ENCODE data around the gene KCNK13.

The KCNK13 gene

GRCh38 chr14:90132821-90133570, 71.2 kb downstream of the KCNK13 start:
- Histone ChIP-seq H3K27ac (ENCODE audit: low read depth, low read length) (no peak overlapping the region), H3K4me1 (ENCODE audit: insufficient read depth, low read length) (no peaks in the 10 kb centered on the region), H3K27me3 (ENCODE audit: insufficient read depth, low read length) (no peaks in the 10 kb centered on the region), H3K9me3 (ENCODE audit: insufficient read depth, low read depth, low read length) (no peaks in the 10 kb centered on the region), H3K36me3 (ENCODE audit: insufficient read depth, low read length) (no peaks in the 10 kb centered on the region), H3K4me3 (ENCODE audit: low read length) (no peak overlapping the region), H3K9ac (ENCODE audit: low read depth, low read length) (no peak overlapping the region)
- whole genome bisulfite sequencing = 92% methylated on average over 10 of the region's 10 CpGs

DNA sequence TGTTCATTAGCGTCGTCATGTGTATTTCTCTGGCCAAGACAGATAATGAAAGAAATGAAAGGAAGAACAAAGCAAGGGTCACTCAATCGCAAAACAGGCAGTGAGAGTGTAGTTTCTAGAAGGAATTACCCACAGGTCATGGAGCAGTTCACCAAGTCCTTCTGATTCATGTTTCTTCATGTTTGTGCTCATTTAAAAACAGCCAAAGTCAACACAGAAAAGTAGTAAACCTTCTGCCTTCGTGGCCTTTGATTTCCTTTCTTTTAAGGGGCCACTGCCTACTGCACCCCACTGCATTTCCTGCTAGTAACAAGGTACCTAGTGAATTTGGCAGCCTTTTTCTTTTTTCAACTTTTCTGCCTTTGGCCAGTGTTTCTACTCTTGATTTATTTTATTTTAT, 75.1 kb downstream of the KCNK13 start:
- Histone ChIP-seq H3K9me3 (ENCODE audit: insufficient read depth, low read depth, low read length) (no peaks in the 10 kb centered on the region), H3K4me3 (ENCODE audit: low read length) (no peak overlapping the region), H3K36me3 (ENCODE audit: insufficient read depth, low read length) (no peaks in the 10 kb centered on the region), H3K27me3 (ENCODE audit: insufficient read depth, low read length) (no peaks in the 10 kb centered on the region), H3K27ac (ENCODE audit: low read depth, low read length) (no peak overlapping the region), H3K9ac (ENCODE audit: low read depth, low read length) (no peak overlapping the region), H3K4me1 (ENCODE audit: insufficient read depth, low read length) (peaks cover 14% of the 10 kb centered on the region)
- WGBS = 91% methylated on average over 4 of the region's 4 CpGs

- no peaks in the 10 kb centered on the region for H3K9me3 ChIP-seq (ENCODE audit: insufficient read depth, low read depth, low read length)
- no peak overlapping the region for H3K4me3 ChIP-seq (ENCODE audit: low read length)
- H3K27me3 ChIP-seq (ENCODE audit: insufficient read depth, low read length) = no peaks in the 10 kb centered on the region
- H3K9ac ChIP-seq (ENCODE audit: low read depth, low read length) = no peak overlapping the region
- H3K27ac ChIP-seq (ENCODE audit: low read depth, low read length) = no peak overlapping the region
- H3K36me3 ChIP-seq (ENCODE audit: insufficient read depth, low read length) = no peaks in the 10 kb centered on the region
- H3K4me1 ChIP-seq (ENCODE audit: insufficient read depth, low read length) = peaks cover 14% of the 10 kb centered on the region
- 94% methylated on average over 4 of the region's 4 CpGs for WGBS
Observed at GRCh38 chr14:90137807-90138206, 76.0 kb downstream of the KCNK13 start.

GRCh38 chr14:90139199-90139598, 77.4 kb downstream of the KCNK13 start:
- WGBS = 90% methylated on average over 4 of the region's 6 CpGs
- no peak overlapping the region for H3K27ac ChIP-seq (ENCODE audit: low read depth, low read length)

DNA sequence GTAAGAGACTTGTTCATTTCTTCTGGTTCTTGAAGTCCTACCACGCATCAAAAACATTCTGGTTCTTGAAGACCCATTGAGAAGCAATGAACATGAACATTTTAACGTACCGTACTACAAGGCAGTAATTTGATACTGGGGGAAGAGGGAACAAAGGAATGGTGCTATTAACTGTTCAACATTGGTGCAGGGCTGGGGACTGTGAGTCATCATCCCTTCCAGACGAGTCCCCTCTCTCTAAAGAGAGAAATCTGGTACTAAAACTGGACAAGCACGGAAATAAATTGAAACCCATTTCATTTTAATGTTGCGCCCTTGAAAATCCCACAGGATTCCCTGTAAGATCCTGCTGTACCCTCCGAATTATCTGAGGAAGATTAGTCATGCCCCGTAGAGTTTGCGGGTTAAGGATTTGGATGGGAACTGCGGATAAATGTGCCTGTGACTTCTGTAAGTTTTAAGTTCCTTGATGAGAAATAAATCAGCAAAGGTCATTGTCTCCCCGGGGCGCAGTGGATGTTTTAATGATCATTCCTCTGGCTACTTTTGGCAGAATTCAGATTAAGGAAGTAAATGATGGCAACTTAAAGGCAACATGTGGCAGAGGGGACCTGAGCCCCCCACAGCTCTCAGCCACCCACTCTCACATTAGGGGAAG, 78.6 kb downstream of the KCNK13 start:
- Histone ChIP-seq H3K27ac (ENCODE audit: low read depth, low read length) (peak overlapping the region; percentile 21; the same call in 1 of the 2 replicates), H3K4me1 (ENCODE audit: insufficient read depth, low read length) (peaks cover 14% of the 10 kb centered on the region), H3K4me3 (ENCODE audit: low read length) (no peak overlapping the region), H3K9ac (ENCODE audit: low read depth, low read length) (peak overlapping the region; percentile 19; the same call in 1 of the 2 replicates), H3K9me3 (ENCODE audit: insufficient read depth, low read depth, low read length) (no peaks in the 10 kb centered on the region), H3K36me3 (ENCODE audit: insufficient read depth, low read length) (no peaks in the 10 kb centered on the region), H3K27me3 (ENCODE audit: insufficient read depth, low read length) (no peaks in the 10 kb centered on the region)
- 78% methylated on average over 12 of the region's 12 CpGs for WGBS

More at GRCh38 chr14:90139199-90139598, 77.4 kb downstream of the KCNK13 start:
- Histone ChIP-seq H3K4me1 (ENCODE audit: insufficient read depth, low read length) (peaks cover 14% of the 10 kb centered on the region), H3K9ac (ENCODE audit: low read depth, low read length) (no peak overlapping the region), H3K36me3 (ENCODE audit: insufficient read depth, low read length) (no peaks in the 10 kb centered on the region), H3K4me3 (ENCODE audit: low read length) (no peak overlapping the region), H3K9me3 (ENCODE audit: insufficient read depth, low read depth, low read length) (no peaks in the 10 kb centered on the region), H3K27me3 (ENCODE audit: insufficient read depth, low read length) (no peaks in the 10 kb centered on the region)

DNA sequence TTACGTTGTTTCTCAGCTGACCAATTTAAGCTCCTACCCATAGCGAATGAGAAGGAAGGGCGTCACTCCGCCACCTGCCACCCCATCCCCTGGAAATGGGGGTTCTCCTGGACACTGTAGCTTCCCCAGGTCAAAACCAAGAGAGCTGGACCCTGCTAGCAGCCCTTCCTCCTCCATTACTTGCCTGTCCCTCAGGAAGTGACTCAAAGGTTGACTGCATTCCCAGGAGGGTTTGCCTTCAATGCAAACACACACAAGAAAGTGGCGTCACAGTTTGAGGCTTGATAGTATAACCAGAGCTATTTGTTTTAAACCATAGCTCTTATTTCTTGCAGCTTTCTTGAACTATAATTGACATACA, 79.1 kb downstream of the KCNK13 start:
- H3K27ac ChIP-seq (ENCODE audit: low read depth, low read length) = peak overlapping the region; percentile 21; the same call in 1 of the 2 replicates
- no peak overlapping the region for H3K4me3 ChIP-seq (ENCODE audit: low read length)
- H3K27me3 ChIP-seq (ENCODE audit: insufficient read depth, low read length) = no peaks in the 10 kb centered on the region
- 92% methylated on average over 5 of the region's 5 CpGs for WGBS
- H3K4me1 ChIP-seq (ENCODE audit: insufficient read depth, low read length) = peaks cover 14% of the 10 kb centered on the region
- H3K36me3 ChIP-seq (ENCODE audit: insufficient read depth, low read length) = no peaks in the 10 kb centered on the region
- no peak overlapping the region for H3K9ac ChIP-seq (ENCODE audit: low read depth, low read length)
- no peaks in the 10 kb centered on the region for H3K9me3 ChIP-seq (ENCODE audit: insufficient read depth, low read depth, low read length)

DNA sequence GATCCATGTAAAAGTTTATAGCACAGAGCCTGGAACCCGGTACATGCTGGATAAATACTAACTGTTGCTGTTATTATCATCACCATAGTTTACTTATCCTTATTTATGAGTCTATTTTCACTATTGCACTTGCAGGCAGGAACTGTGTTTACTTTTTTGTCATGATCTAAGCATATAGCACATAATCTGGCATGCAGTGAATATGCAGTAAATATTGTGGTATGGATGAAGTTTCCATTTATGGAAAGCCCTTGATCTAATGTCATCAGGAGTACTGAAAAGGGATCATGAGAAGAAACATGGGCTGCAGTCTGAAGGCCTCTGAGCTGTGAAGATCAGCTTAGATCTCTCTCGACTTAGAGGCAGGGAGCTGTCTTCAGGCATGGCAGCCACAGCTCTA, 91.6 kb downstream of the KCNK13 start:
- 97% methylated on average over 2 of the region's 2 CpGs for WGBS

GRCh38 chr14:90154110-90154509, 92.3 kb downstream of the KCNK13 start:
- Histone ChIP-seq H3K36me3 (ENCODE audit: insufficient read depth, low read length) (no peaks in the 10 kb centered on the region), H3K27ac (ENCODE audit: low read depth, low read length) (no peak overlapping the region), H3K9ac (ENCODE audit: low read depth, low read length) (no peak overlapping the region), H3K9me3 (ENCODE audit: insufficient read depth, low read depth, low read length) (no peaks in the 10 kb centered on the region), H3K27me3 (ENCODE audit: insufficient read depth, low read length) (no peaks in the 10 kb centered on the region), H3K4me3 (ENCODE audit: low read length) (no peak overlapping the region), H3K4me1 (ENCODE audit: insufficient read depth, low read length) (no peaks in the 10 kb centered on the region)

More for the DNA sequence above, 91.6 kb downstream of the KCNK13 start:
- Histone ChIP-seq H3K9ac (ENCODE audit: low read depth, low read length) (no peak overlapping the region), H3K27me3 (ENCODE audit: insufficient read depth, low read length) (no peaks in the 10 kb centered on the region), H3K4me3 (ENCODE audit: low read length) (no peak overlapping the region), H3K36me3 (ENCODE audit: insufficient read depth, low read length) (no peaks in the 10 kb centered on the region), H3K27ac (ENCODE audit: low read depth, low read length) (no peak overlapping the region), H3K4me1 (ENCODE audit: insufficient read depth, low read length) (no peaks in the 10 kb centered on the region), H3K9me3 (ENCODE audit: insufficient read depth, low read depth, low read length) (no peaks in the 10 kb centered on the region)

GRCh38 chr14:90159146-90159545, 97.4 kb downstream of the KCNK13 start:
- Histone ChIP-seq H3K36me3 (ENCODE audit: insufficient read depth, low read length) (no peaks in the 10 kb centered on the region), H3K27ac (ENCODE audit: low read depth, low read length) (no peak overlapping the region; the same call in 1 of the 2 replicates)
- WGBS = 75% methylated on average over 3 of the region's 3 CpGs

GRCh38 chr14:90159688-90160087, 97.9 kb downstream of the KCNK13 start:
- 71% methylated on average over 2 of the region's 4 CpGs for WGBS
- Histone ChIP-seq H3K27me3 (ENCODE audit: insufficient read depth, low read length) (no peaks in the 10 kb centered on the region), H3K9me3 (ENCODE audit: insufficient read depth, low read depth, low read length) (no peaks in the 10 kb centered on the region), H3K9ac (ENCODE audit: low read depth, low read length) (no peak overlapping the region), H3K4me1 (ENCODE audit: insufficient read depth, low read length) (no peaks in the 10 kb centered on the region), H3K4me3 (ENCODE audit: low read length) (no peak overlapping the region), H3K27ac (ENCODE audit: low read depth, low read length) (no peak overlapping the region), H3K36me3 (ENCODE audit: insufficient read depth, low read length) (no peaks in the 10 kb centered on the region)

More at GRCh38 chr14:90159146-90159545, 97.4 kb downstream of the KCNK13 start:
- Histone ChIP-seq H3K9me3 (ENCODE audit: insufficient read depth, low read depth, low read length) (no peaks in the 10 kb centered on the region), H3K4me3 (ENCODE audit: low read length) (no peak overlapping the region), H3K4me1 (ENCODE audit: insufficient read depth, low read length) (no peaks in the 10 kb centered on the region), H3K9ac (ENCODE audit: low read depth, low read length) (no peak overlapping the region), H3K27me3 (ENCODE audit: insufficient read depth, low read length) (no peaks in the 10 kb centered on the region)

DNA sequence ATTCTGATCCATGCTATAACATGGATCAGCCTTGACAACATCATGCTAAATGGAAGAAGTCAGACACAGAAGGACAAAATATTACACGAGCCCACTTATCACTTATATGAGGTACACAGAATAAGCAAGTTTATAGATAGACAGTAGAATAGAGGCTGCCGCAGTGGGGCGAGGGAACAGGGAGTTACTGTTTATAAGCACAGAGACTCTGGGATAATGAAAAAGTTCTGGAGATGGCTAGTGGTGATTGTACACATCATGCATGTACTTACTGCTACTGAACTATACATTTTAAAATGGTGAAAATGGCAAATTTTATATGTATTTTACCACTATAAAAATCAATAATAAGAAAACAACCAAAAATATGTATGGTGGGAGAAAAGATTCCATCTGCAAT, 99.3 kb downstream of the KCNK13 start:
- no peaks in the 10 kb centered on the region for H3K27me3 ChIP-seq (ENCODE audit: insufficient read depth, low read length)
- no peaks in the 10 kb centered on the region for H3K4me1 ChIP-seq (ENCODE audit: insufficient read depth, low read length)
- no peak overlapping the region for H3K9ac ChIP-seq (ENCODE audit: low read depth, low read length)
- 100% methylated on average over 2 of the region's 3 CpGs for WGBS
- H3K9me3 ChIP-seq (ENCODE audit: insufficient read depth, low read depth, low read length) = no peaks in the 10 kb centered on the region
- no peaks in the 10 kb centered on the region for H3K36me3 ChIP-seq (ENCODE audit: insufficient read depth, low read length)
- H3K4me3 ChIP-seq (ENCODE audit: low read length) = no peak overlapping the region
- no peak overlapping the region for H3K27ac ChIP-seq (ENCODE audit: low read depth, low read length)

Measured in HUES64 (cell line).